ENCODE results near the gene SAP130. TPM values are rescaled to one million over a fixed set of nuclear protein-coding genes. Genes with fewer than 3 reads are reported as not detected.

Gene SAP130
- polyA plus RNA-seq, 1 of the 3 experiments (the other 2 are of a cell fraction): 19.0 TPM

DNA sequence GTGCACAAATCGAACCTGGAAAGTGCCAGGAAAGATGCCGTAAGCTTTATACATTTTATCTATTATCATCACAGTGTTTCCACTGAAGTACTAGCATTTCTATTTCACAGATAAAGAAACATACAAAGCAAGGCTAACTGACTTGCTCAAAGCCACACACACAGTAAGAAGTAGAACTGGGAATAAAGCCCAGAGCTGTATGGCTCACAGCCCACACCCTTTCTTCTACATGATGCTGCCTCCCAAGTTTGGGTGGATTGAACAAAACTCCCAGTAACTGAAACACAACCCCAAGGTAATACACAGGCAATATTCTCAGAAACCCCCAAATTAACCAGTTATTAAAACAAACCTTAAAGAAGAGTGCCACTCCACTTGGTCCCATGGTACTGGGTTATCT, 11.2 kb downstream of the SAP130 start:
- ChIA-PET POLR2A (no interaction called here), CTCF (no interaction called here)
- DNase-seq: no peak
- WGBS (ENCODE audit: low lambda C conversion rate): 96% methylated on average over 2 of the region's 2 CpGs
- Histone ChIP-seq H3K4me1 (ENCODE audit: control insufficient read depth in 1 of 2, insufficient read depth in 2 of 2, low read depth in 1 of 2, low read length in 1 of 2) (no peaks in the 10 kb centered on the region), H3K4me3 (ENCODE audit: low read depth in 2 of 2, low read length in 1 of 2) (no peak overlapping the region), H3F3A (replicated peaks; ENCODE audit: insufficient read depth) (peaks cover 3% of the 10 kb centered on the region), H3K4me2 (no peak overlapping the region), H3K9me2 (no peaks in the 10 kb centered on the region), H2AFZ (ENCODE audit: low read depth) (no peak overlapping the region), H3K27me3 (ENCODE audit: insufficient read depth) (no peaks in the 10 kb centered on the region), H3K36me3 (replicated peaks in 1 of 2; ENCODE audit: control insufficient read depth in 1 of 2, insufficient read depth in 2 of 2, low read length in 1 of 2) (peaks cover 53 to 71% of the 10 kb centered on the region in 2 experiments), H4K20me1 (ENCODE audit: insufficient read depth) (no peaks in the 10 kb centered on the region), H3K9me3 (no peaks in the 10 kb centered on the region), H3K79me2 (ENCODE audit: insufficient read depth) (peaks cover 32% of the 10 kb centered on the region), H3K9ac (no peak overlapping the region), H3K27ac (ENCODE audit: low read depth in 2 of 2, low read length in 1 of 2) (no peak overlapping the region)
- TF ChIP-seq POLR2AphosphoS5 (IDR thresholded peaks at IDR 0.05; ENCODE audit: low read depth, low read length): no peak
- TF ChIP-seq IRF3 (IDR thresholded peaks at IDR 0.05; ENCODE audit: low read depth, low read length): no peak
- no peak for TF ChIP-seq FOXM1 (IDR thresholded peaks at IDR 0.05; ENCODE audit: low read depth)
- no peak for TF ChIP-seq ZBTB33 (IDR thresholded peaks at IDR 0.05; ENCODE audit: borderline replicate concordance, low read depth)
- no peak for TF ChIP-seq EZH2phosphoT487 (IDR thresholded peaks at IDR 0.05; ENCODE audit: borderline replicate concordance, low read depth)
- no peak for TF ChIP-seq CHD2 (IDR thresholded peaks at IDR 0.05; ENCODE audit: low read length, partially characterized antibody)
- TF ChIP-seq NRF1 (IDR thresholded peaks at IDR 0.05; ENCODE audit: low read depth, low read length): no peak
- no peak for TF ChIP-seq ELF1 (IDR thresholded peaks at IDR 0.05)
- no peak for TF ChIP-seq GATA2 (CRISPR knock-in tag; IDR thresholded peaks at IDR 0.05)

GRCh38 chr2:128012698-128013097, 15.2 kb downstream of the SAP130 start:
- peaks cover 6% of the 10 kb centered on the region; the same call in 1 of the 2 replicates for H3K79me2 ChIP-seq (ENCODE audit: insufficient read depth)
- no peaks in the 10 kb centered on the region for H4K20me1 ChIP-seq (ENCODE audit: insufficient read depth)
- WGBS (ENCODE audit: low lambda C conversion rate): 93% methylated on average over 3 of the region's 3 CpGs
- peaks cover 3% of the 10 kb centered on the region for H3F3A ChIP-seq (replicated peaks; ENCODE audit: insufficient read depth)
- POLR2A ChIA-PET: no interaction called here
- H3K27ac ChIP-seq (ENCODE audit: low read depth in 2 of 2, low read length in 1 of 2): no peak overlapping the region
- H3K27me3 ChIP-seq (ENCODE audit: insufficient read depth): no peaks in the 10 kb centered on the region
- no peak overlapping the region for H3K4me3 ChIP-seq (ENCODE audit: low read depth in 2 of 2, low read length in 1 of 2)
- H2AFZ ChIP-seq (ENCODE audit: low read depth): no peak overlapping the region
- no peak overlapping the region for H3K4me2 ChIP-seq
- no peaks in the 10 kb centered on the region for H3K9me3 ChIP-seq
- no peaks in the 10 kb centered on the region for H3K4me1 ChIP-seq (ENCODE audit: control insufficient read depth in 1 of 2, insufficient read depth in 2 of 2, low read depth in 1 of 2, low read length in 1 of 2)
- H3K36me3 ChIP-seq (replicated peaks in 1 of 2; ENCODE audit: control insufficient read depth in 1 of 2, insufficient read depth in 2 of 2, low read length in 1 of 2): peaks cover 74 to 82% of the 10 kb centered on the region in 2 experiments
- no peak overlapping the region for H3K9ac ChIP-seq
- DNase-seq: no peak
- CTCF ChIA-PET: interaction anchor here (0.8 kb wide), 1 partner anchor 47 kb away, joined by 3 read pairs; no protein-coding TSS in a partner anchor
- no peaks in the 10 kb centered on the region for H3K9me2 ChIP-seq
- TF ChIP-seq, protein P1, sequence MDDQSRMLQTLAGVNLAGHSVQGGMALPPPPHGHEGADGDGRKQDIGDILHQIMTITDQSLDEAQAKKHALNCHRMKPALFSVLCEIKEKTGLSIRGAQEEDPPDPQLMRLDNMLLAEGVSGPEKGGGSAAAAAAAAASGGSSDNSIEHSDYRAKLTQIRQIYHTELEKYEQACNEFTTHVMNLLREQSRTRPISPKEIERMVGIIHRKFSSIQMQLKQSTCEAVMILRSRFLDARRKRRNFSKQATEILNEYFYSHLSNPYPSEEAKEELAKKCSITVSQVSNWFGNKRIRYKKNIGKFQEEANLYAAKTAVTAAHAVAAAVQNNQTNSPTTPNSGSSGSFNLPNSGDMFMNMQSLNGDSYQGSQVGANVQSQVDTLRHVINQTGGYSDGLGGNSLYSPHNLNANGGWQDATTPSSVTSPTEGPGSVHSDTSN (IDR thresholded peaks at IDR 0.05): no peak
- TF ChIP-seq, protein P2, sequence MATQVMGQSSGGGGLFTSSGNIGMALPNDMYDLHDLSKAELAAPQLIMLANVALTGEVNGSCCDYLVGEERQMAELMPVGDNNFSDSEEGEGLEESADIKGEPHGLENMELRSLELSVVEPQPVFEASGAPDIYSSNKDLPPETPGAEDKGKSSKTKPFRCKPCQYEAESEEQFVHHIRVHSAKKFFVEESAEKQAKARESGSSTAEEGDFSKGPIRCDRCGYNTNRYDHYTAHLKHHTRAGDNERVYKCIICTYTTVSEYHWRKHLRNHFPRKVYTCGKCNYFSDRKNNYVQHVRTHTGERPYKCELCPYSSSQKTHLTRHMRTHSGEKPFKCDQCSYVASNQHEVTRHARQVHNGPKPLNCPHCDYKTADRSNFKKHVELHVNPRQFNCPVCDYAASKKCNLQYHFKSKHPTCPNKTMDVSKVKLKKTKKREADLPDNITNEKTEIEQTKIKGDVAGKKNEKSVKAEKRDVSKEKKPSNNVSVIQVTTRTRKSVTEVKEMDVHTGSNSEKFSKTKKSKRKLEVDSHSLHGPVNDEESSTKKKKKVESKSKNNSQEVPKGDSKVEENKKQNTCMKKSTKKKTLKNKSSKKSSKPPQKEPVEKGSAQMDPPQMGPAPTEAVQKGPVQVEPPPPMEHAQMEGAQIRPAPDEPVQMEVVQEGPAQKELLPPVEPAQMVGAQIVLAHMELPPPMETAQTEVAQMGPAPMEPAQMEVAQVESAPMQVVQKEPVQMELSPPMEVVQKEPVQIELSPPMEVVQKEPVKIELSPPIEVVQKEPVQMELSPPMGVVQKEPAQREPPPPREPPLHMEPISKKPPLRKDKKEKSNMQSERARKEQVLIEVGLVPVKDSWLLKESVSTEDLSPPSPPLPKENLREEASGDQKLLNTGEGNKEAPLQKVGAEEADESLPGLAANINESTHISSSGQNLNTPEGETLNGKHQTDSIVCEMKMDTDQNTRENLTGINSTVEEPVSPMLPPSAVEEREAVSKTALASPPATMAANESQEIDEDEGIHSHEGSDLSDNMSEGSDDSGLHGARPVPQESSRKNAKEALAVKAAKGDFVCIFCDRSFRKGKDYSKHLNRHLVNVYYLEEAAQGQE (IDR thresholded peaks at IDR 0.05; ENCODE audit: low read depth, low read length): no peak
- TF ChIP-seq POLR2AphosphoS5 (IDR thresholded peaks at IDR 0.05; ENCODE audit: low read depth, low read length) (no peak), NFIC (IDR thresholded peaks at IDR 0.05; ENCODE audit: borderline replicate concordance) (no peak), CHD2 (IDR thresholded peaks at IDR 0.05; ENCODE audit: low read length, partially characterized antibody) (no peak), RXRA (IDR thresholded peaks at IDR 0.05; ENCODE audit: borderline replicate concordance, low read depth) (no peak), ZBTB33 (IDR thresholded peaks at IDR 0.05; ENCODE audit: borderline replicate concordance, low read depth) (no peak), GABPA (IDR thresholded peaks at IDR 0.05; ENCODE audit: low read depth) (no peak), MAX (IDR thresholded peaks at IDR 0.05; ENCODE audit: low read depth) (no peak), JUND (IDR thresholded peaks at IDR 0.05) (no peak), EZH2phosphoT487 (IDR thresholded peaks at IDR 0.05; ENCODE audit: borderline replicate concordance, low read depth) (no peak)
